HepG2 (cell line): ENCODE data around the gene SRD5A3. TPM values are rescaled to one million over a fixed set of nuclear protein-coding genes. Genes with fewer than 3 reads are reported as not detected.

Source experiments
- ATAC-seq: fragments of 200-7000 bp; cut with Tn5 transposase; 3 replicates; pipeline ENCODE4 v1.9.1; 2020; ENCODE audit warnings: mild to moderate bottlenecking, moderate library complexity
- Bru-seq: library from RNA; stranded (reverse); fragments of 400-500 nt; gene quantifications from one replicate; lab custom pipeline; 2021; lab: Mats Ljungman, UMichigan
- BruChase-seq, 2 experiments: library from RNA; stranded (reverse); fragments of 400-500 nt; gene quantifications; one replicate each; lab custom pipeline; 2021; lab: Mats Ljungman, UMichigan
- BruUV-seq: library from RNA; stranded (reverse); fragments of 400-500 nt; replicated peaks from 2 replicates; lab custom pipeline; 2021; lab: Mats Ljungman, UMichigan
- CTCF ChIA-PET: fragments of 300-600 bp; formaldehyde crosslinking; extraction: SDS; loops from one replicate; lab custom pipeline; 2021; ENCODE audit warnings: low total read pairs, inconsistent platforms, low intra/inter-chr PET ratio; lab: Yijun Ruan, JAX
- POLR2A ChIA-PET: fragments of 350-600 bp; sonication (Branson Sonifier 250); formaldehyde crosslinking; loops from one replicate; lab custom pipeline; 2020; ENCODE audit warnings: antibody characterized with exemption, inconsistent platforms; lab: Yijun Ruan, JAX
- DNase-seq: peaks from one replicate; pipeline ENCODE4 v3.0.0-alpha.2; 2015; ENCODE audit warnings: low spot score
- FAIRE-seq: peaks from 3 replicates; lab custom pipeline; 2011; peaks lifted over from hg19 to GRCh38; lab: Jason Lieb, UNC
- H2AFZ ChIP-seq: one replicate; pipeline ENCODE4 v1.6.1; 2011; ENCODE audit warnings: low read length, inconsistent platforms
- H3K27ac ChIP-seq: fragments of 300-600 bp; 3 replicates; pipeline ENCODE4 v1.8.0; 2011; ENCODE audit warnings: mixed run types, mild to moderate bottlenecking, mixed read lengths, low read length, inconsistent platforms; ENCODE audit not compliant: insufficient read depth; ENCODE audit errors: extremely low read length
- H3K27me3 ChIP-seq, 2 experiments: fragments of 200-600 bp in 1 of 2; 2 replicates in 1 of 2; 3 replicates in 1 of 2; pipeline versions ENCODE4 v1.6.0 to v1.8.0; 2011; ENCODE audit warnings: low read length in 2 of 2, mild to moderate bottlenecking in 2 of 2, moderate library complexity in 2 of 2, inconsistent platforms in 1 of 2; ENCODE audit not compliant: insufficient read depth in 2 of 2, control insufficient read depth in 1 of 2
- H3K36me3 ChIP-seq, 2 experiments: fragments of 200-600 bp in 1 of 2; replicated peaks in 1 of 2; 2 replicates in 1 of 2; 3 replicates in 1 of 2; pipeline versions ENCODE4 v1.5.1 to v1.8.0; 2011; ENCODE audit warnings: low read length in 2 of 2, inconsistent platforms in 1 of 2; ENCODE audit not compliant: insufficient read depth in 2 of 2, control insufficient read depth in 1 of 2
- H3K4me1 ChIP-seq: 2 replicates; pipeline ENCODE4 v1.5.1; 2012; ENCODE audit warnings: low read length, inconsistent platforms; ENCODE audit not compliant: insufficient read depth
- H3K4me2 ChIP-seq: 2 replicates; pipeline ENCODE4 v1.6.0; 2011; ENCODE audit warnings: low read depth, low read length, inconsistent platforms
- H3K4me3 ChIP-seq, 3 experiments: fragments of 200-600 bp in 1 of 3; sonication (generic), shearing (Covaris generic) in 1 of 3; replicated peaks in 1 of 3; 2 replicates each; pipeline ENCODE4 v1.5.1; 2011 to 2016; ENCODE audit warnings: low read length in 3 of 3, inconsistent platforms in 2 of 3, low read depth in 2 of 3, mild to moderate bottlenecking in 2 of 3, control low read depth in 1 of 3, mixed read lengths in 1 of 3; ENCODE audit not compliant: insufficient read depth in 1 of 3
- H3K79me2 ChIP-seq: one replicate; pipeline ENCODE4 v1.6.1; 2011; ENCODE audit warnings: low read length, inconsistent platforms; ENCODE audit not compliant: insufficient read depth
- H3K9ac ChIP-seq: 2 replicates; pipeline ENCODE4 v1.6.0; 2011; ENCODE audit warnings: mild to moderate bottlenecking, low read depth, low read length, inconsistent platforms; ENCODE audit not compliant: insufficient read depth
- H3K9me3 ChIP-seq: 2 replicates; pipeline ENCODE4 v1.5.1; 2012; ENCODE audit warnings: mild to moderate bottlenecking, low read length
- H4K20me1 ChIP-seq: 2 replicates; pipeline ENCODE4 v1.6.0; 2011; ENCODE audit warnings: inconsistent platforms, mild to moderate bottlenecking, low read length, moderate library complexity; ENCODE audit not compliant: insufficient read depth
- HMG20A ChIP-seq: IDR thresholded peaks from 2 replicates; pipeline ENCODE4 v1.6.1; 2016; ENCODE audit warnings: borderline replicate concordance
- IKZF1 ChIP-seq: fragments of 450-650 bp; IDR thresholded peaks from 2 replicates; pipeline ENCODE4 v1.7.1; 2016
- MLLT10 ChIP-seq: sonication (generic); formaldehyde crosslinking; IDR thresholded peaks from 2 replicates; pipeline ENCODE4 v1.4.0; 2020; ENCODE audit warnings: missing genetic modification reagents
- TOE1 ChIP-seq: sonication (generic); formaldehyde crosslinking; IDR thresholded peaks from 2 replicates; pipeline ENCODE4 v1.4.0; 2020; ENCODE audit warnings: mild to moderate bottlenecking, missing genetic modification reagents
- ZHX2 ChIP-seq, 2 experiments: sonication (generic) in 1 of 2; formaldehyde crosslinking in 1 of 2; IDR thresholded peaks; 2 replicates each; pipeline versions ENCODE4 v1.6.1 to v1.9.0; 2014 to 2022; ENCODE audit warnings: antibody characterized with exemption in 1 of 2, borderline replicate concordance in 1 of 2, inconsistent platforms in 1 of 2, low read depth in 1 of 2, missing genetic modification reagents in 1 of 2
- ZNF256 ChIP-seq: sonication (generic); formaldehyde crosslinking; conservative IDR thresholded peaks from 2 replicates; pipeline ENCODE4 v1.4.0; 2020; ENCODE audit warnings: missing genetic modification reagents
- ZNF292 ChIP-seq: sonication (generic); formaldehyde crosslinking; IDR thresholded peaks from 2 replicates; pipeline ENCODE4 v1.8.1; 2022; ENCODE audit warnings: mild to moderate bottlenecking, low read depth, missing genetic modification reagents, borderline replicate concordance
- ZNF749 ChIP-seq: sonication (generic); formaldehyde crosslinking; IDR thresholded peaks from 2 replicates; pipeline ENCODE4 v1.8.0; 2022; ENCODE audit warnings: mild to moderate bottlenecking, missing genetic modification reagents, moderate library complexity, borderline replicate concordance
- WGBS: methylation state at CpG from one replicate; pipeline ENCODE4 v1.1.6; 2017; ENCODE audit warnings: low lambda C conversion rate; 5-methylcytosine and 5-hydroxymethylcytosine counted together
- in situ Hi-C: cut with HindIII; loops from 2 replicates; pipeline ENCODE4 v1.10.0; 2017; ENCODE audit warnings: low pct_unique_long_range_greater_than_20kb; ENCODE audit not compliant: extremely low pct_ligation_motif_present
- intact Hi-C: fragments of 100-400 bp; cut with micrococcal nuclease; formaldehyde crosslinking; loops from one replicate; pipeline ENCODE4 v1.10.0; 2022; ENCODE audit not compliant: unreplicated experiment
- long read RNA-seq, 2 experiments: library from RNA in 1 of 2; library from polyadenylated mRNA in 1 of 2; stranded (forward) in 1 of 2; unstranded in 1 of 2; transcript quantifications; one replicate each; pipeline ENCODE4 v2.0.0, GENCODE V29; 2019 to 2022
- polyA minus RNA-seq, 3 experiments: library from RNA; depleted of rRNA, polyadenylated mRNA; stranded (reverse); fragments of >200 nt; gene quantifications; 2 replicates each; pipeline ENCODE4 v1.2.3, GENCODE V29; 2011; ENCODE audit warnings: low replicate concordance in 1 of 3
- polyA plus RNA-seq, 8 experiments: library from polyadenylated mRNA; depleted of rRNA in 3 of 8; stranded (reverse) in 7 of 8; unstranded in 1 of 8; fragments of >200 nt; fragmentation: Illumina TruSeq in 4 of 8; extraction: Trizol in 4 of 8; gene quantifications; 2 replicates each; pipeline versions ENCODE4 v1.2.1 to v1.2.3, GENCODE V29; 2011 to 2016; ENCODE audit warnings: low read depth in 4 of 8, missing spikeins in 1 of 8, mixed read lengths in 1 of 8; ENCODE audit not compliant: insufficient read depth in 1 of 8
- total RNA-seq, 5 experiments: library from RNA; depleted of rRNA; stranded (reverse); fragments of >200 nt; fragmentation: Illumina TruSeq; extraction: Trizol; gene quantifications; 2 replicates each; pipeline ENCODE4 v1.2.3, GENCODE V29; 2016; ENCODE audit warnings: low read depth in 1 of 5

Gene SRD5A3
- 12.8 and 18.4 TPM in 2 replicates for total RNA-seq (2016; rRNA removed; fragmentation: Illumina TruSeq; extraction: Trizol)
- 10.3 and 14.8 TPM in 2 replicates for total RNA-seq (2016; cell fraction: cytosol; rRNA removed; fragmentation: Illumina TruSeq; extraction: Trizol; ENCODE audit: low read depth)
- 12.5 and 16.5 TPM in 2 replicates for total RNA-seq (2016; cell fraction: insoluble cytoplasmic fraction; rRNA removed; fragmentation: Illumina TruSeq; extraction: Trizol)
- total RNA-seq (2016; cell fraction: membrane; rRNA removed; fragmentation: Illumina TruSeq; extraction: Trizol) = 22.0 and 24.7 TPM in 2 replicates
- total RNA-seq (2016; cell fraction: nucleus; rRNA removed; fragmentation: Illumina TruSeq; extraction: Trizol) = 12.7 and 14.2 TPM in 2 replicates
- polyA plus RNA-seq (2011; rRNA removed) = 7.4 and 12.4 TPM in 2 replicates
- 5.5 and 8.9 TPM in 2 replicates for polyA plus RNA-seq (2011; cell fraction: cytosol; rRNA removed)
- 0.87 and 1.7 TPM in 2 replicates for polyA plus RNA-seq (2011; cell fraction: nucleus; rRNA removed)
- polyA plus RNA-seq (2012) = 8.3 and 13.3 TPM in 2 replicates
- 30.1 and 32.4 TPM in 2 replicates for polyA plus RNA-seq (2016; cell fraction: cytosol; fragmentation: Illumina TruSeq; extraction: Trizol; ENCODE audit: low read depth)
- polyA plus RNA-seq (2016; cell fraction: insoluble cytoplasmic fraction; fragmentation: Illumina TruSeq; extraction: Trizol; ENCODE audit: low read depth) = 17.4 and 17.6 TPM in 2 replicates
- 26.9 and 30.1 TPM in 2 replicates for polyA plus RNA-seq (2016; cell fraction: membrane; fragmentation: Illumina TruSeq; extraction: Trizol; ENCODE audit: low read depth)
- 26.6 and 27.3 TPM in 2 replicates for polyA plus RNA-seq (2016; cell fraction: nucleus; fragmentation: Illumina TruSeq; extraction: Trizol; ENCODE audit: insufficient read depth, low read depth)
- 14.9 and 24.8 TPM in 2 replicates for polyA minus RNA-seq (2011; rRNA and poly(A)+ RNA removed; ENCODE audit: low replicate concordance)
- polyA minus RNA-seq (2011; cell fraction: cytosol; rRNA and poly(A)+ RNA removed) = 4.6 and 5.1 TPM in 2 replicates
- polyA minus RNA-seq (2011; cell fraction: nucleus; rRNA and poly(A)+ RNA removed) = 1.3 and 2.1 TPM in 2 replicates
- percentile 51 among the genes with signal in this experiment for Bru-seq, nascent RNA
- BruChase-seq, experiment 1, labeled RNA remaining after a 6-hour chase = percentile 53 among the genes with signal in this experiment
- percentile 45 among the genes with signal in this experiment for BruChase-seq, experiment 2, labeled RNA remaining after a 2-hour chase
- long read RNA-seq, experiment 1, full-length matches to known transcripts = 40 of 46 reads
- long read RNA-seq, experiment 1, partial matches to known transcripts = 1 of 46 reads
- long read RNA-seq, experiment 1, other reads (novel, unspliced or antisense) = 5 of 46 reads
- long read RNA-seq, experiment 2, full-length matches to known transcripts = 29 of 44 reads
- long read RNA-seq, experiment 2, partial matches to known transcripts = 5 of 44 reads
- long read RNA-seq, experiment 2, other reads (novel, unspliced or antisense) = 10 of 44 reads

- Histone ChIP-seq H3K27ac (peak within 1 kb of the TSS; percentile 86), H3K36me3 (no peaks in the 10 kb centered on the region), H3K9ac (peak within 1 kb of the TSS; percentile 74), H3K4me1 (peaks cover 34% of the 10 kb centered on the region), H3K9me3 (no peaks in the 10 kb centered on the region), H3K4me2 (peak within 1 kb of the TSS; percentile 91), H3K27me3 (no peaks in the 10 kb centered on the region), H2AFZ (peak within 1 kb of the TSS; percentile 64), H3K4me3 (peak within 1 kb of the TSS; percentile 57 to 70 (median 66)), H3K79me2 (no peaks in the 10 kb centered on the region), H4K20me1 (no peaks in the 10 kb centered on the region)
- no TSS peak for BruUV-seq
- ChIA-PET CTCF (interaction anchor here (1.0 to 2.5 kb wide), 4 partner anchors 24 to 390 kb away, joined by 3 to 8 read pairs (median 3); no protein-coding TSS in a partner anchor), POLR2A (interaction anchor here (0.8 to 1.3 kb wide), 6 partner anchors 11 to 200 kb away, joined by 3 to 8 read pairs (median 3); partner anchors contain the start of gene TMEM165)
- intact Hi-C loops (loop anchor here (2.0 kb wide), 2 partner anchors 49 to 207 kb away; partner anchors contain the start of gene TMEM165), in situ Hi-C loops (no loop called here)
- ATAC-seq (peak; percentile 96), DNase-seq (peak; percentile 66), FAIRE-seq (no peak)
- 2% methylated on average over 7 of the region's 95 CpGs for WGBS
- TF ChIP-seq ZNF749 (CRISPR knock-in tag) (peak; percentile 92), IKZF1 (no peak), ZNF292 (CRISPR knock-in tag) (no peak), HMG20A (CRISPR knock-in tag) (no peak), MLLT10 (CRISPR knock-in tag) (no peak), ZNF256 (CRISPR knock-in tag) (no peak; the same call in 1 of the 2 replicates), ZHX2 (IDR thresholded peaks at IDR 0.05; ENCODE audit: low read depth) (0 out of 2 replicates have a peak, but pooled peaks have one; percentile 11), ZHX2 (CRISPR knock-in tag; IDR thresholded peaks at IDR 0.05; ENCODE audit: borderline replicate concordance) (no peak), TOE1 (CRISPR knock-in tag) (no peak; the same call in 1 of the 2 replicates)
These were observed at the start of gene SRD5A3 for GRCh38 chr4:55345980-55346850. TSS of gene SRD5A3 (plus strand) at chr4:55346242. CDS start at chr4:55346337, 95 bp downstream.
